H9 (cell line): ENCODE measurements around the gene CCDC81. TPM values are rescaled to one million over a fixed set of nuclear protein-coding genes. Genes with fewer than 3 reads are reported as not detected.

ENCODE experiments used
- DNase-seq: peaks from one replicate; pipeline ENCODE4 v3.0.0-alpha.2; 2017
- H2AFZ ChIP-seq: one replicate; pipeline ENCODE4 v1.6.1; 2013; ENCODE audit warnings: mild to moderate bottlenecking, low read length, control low read depth, moderate library complexity
- H2AK5ac ChIP-seq: 2 replicates; pipeline ENCODE4 v1.6.1; 2013; ENCODE audit warnings: low read length, control low read depth, mixed read lengths; ENCODE audit not compliant: insufficient read length
- H2BK120ac ChIP-seq: one replicate; pipeline ENCODE4 v1.6.1; 2013; ENCODE audit warnings: low read depth, mild to moderate bottlenecking, low read length, control low read depth, inconsistent platforms; ENCODE audit not compliant: poor library complexity, severe bottlenecking
- H2BK12ac ChIP-seq: 2 replicates; pipeline ENCODE4 v1.6.1; 2013; ENCODE audit warnings: low read length, control low read depth, mixed read lengths, low read depth; ENCODE audit not compliant: insufficient read length
- H2BK15ac ChIP-seq: 2 replicates; pipeline ENCODE4 v1.6.1; 2013; ENCODE audit warnings: low read depth, low read length, control low read depth
- H2BK20ac ChIP-seq: one replicate; pipeline ENCODE4 v1.6.1; 2013; ENCODE audit warnings: low read depth, mild to moderate bottlenecking, low read length, control low read depth, inconsistent platforms; ENCODE audit not compliant: poor library complexity, severe bottlenecking
- H2BK5ac ChIP-seq: 2 replicates; pipeline ENCODE4 v1.6.1; 2013; ENCODE audit warnings: low read length, control low read depth, mixed read lengths; ENCODE audit not compliant: insufficient read length
- H3K14ac ChIP-seq: 2 replicates; pipeline ENCODE4 v1.6.1; 2013; ENCODE audit warnings: low read length, control low read depth; ENCODE audit not compliant: insufficient read depth
- H3K18ac ChIP-seq: 2 replicates; pipeline ENCODE4 v1.6.1; 2013; ENCODE audit warnings: low read depth, mild to moderate bottlenecking, mixed read lengths, low read length, control low read depth; ENCODE audit not compliant: insufficient read length
- H3K23ac ChIP-seq: 2 replicates; pipeline ENCODE4 v1.6.1; 2013; ENCODE audit warnings: low read length, control low read depth, mixed read lengths, low read depth; ENCODE audit not compliant: insufficient read length
- H3K23me2 ChIP-seq: 2 replicates; pipeline ENCODE4 v1.6.1; 2013; ENCODE audit warnings: low read depth, mild to moderate bottlenecking, mixed read lengths, low read length, control low read depth; ENCODE audit not compliant: insufficient read length, poor library complexity, severe bottlenecking
- H3K27ac ChIP-seq: 2 replicates; pipeline ENCODE4 v1.5.1; 2013; ENCODE audit warnings: low read length, control low read depth, mixed read lengths, low read depth; ENCODE audit not compliant: insufficient read length
- H3K27me3 ChIP-seq: 2 replicates; pipeline ENCODE4 v1.6.1; 2013; ENCODE audit warnings: low read length, control low read depth, inconsistent platforms; ENCODE audit not compliant: insufficient read depth
- H3K4ac ChIP-seq: 2 replicates; pipeline ENCODE4 v1.6.1; 2013; ENCODE audit warnings: low read depth, mild to moderate bottlenecking, control low read depth, inconsistent platforms, low read length, moderate library complexity
- H3K4me1 ChIP-seq: 2 replicates; pipeline ENCODE4 v1.6.1; 2013; ENCODE audit warnings: low read length, control low read depth, inconsistent platforms; ENCODE audit not compliant: insufficient read depth
- H3K4me2 ChIP-seq: 2 replicates; pipeline ENCODE4 v1.6.1; 2013; ENCODE audit warnings: low read length, control low read depth, mixed read lengths; ENCODE audit not compliant: insufficient read length, insufficient read depth
- H3K56ac ChIP-seq: 2 replicates; pipeline ENCODE4 v1.6.1; 2013; ENCODE audit warnings: low read depth, mild to moderate bottlenecking, mixed read lengths, low read length, control low read depth; ENCODE audit not compliant: insufficient read length
- H3K79me1 ChIP-seq: 2 replicates; pipeline ENCODE4 v1.6.1; 2013; ENCODE audit warnings: low read depth, mild to moderate bottlenecking, moderate library complexity, low read length, control low read depth, inconsistent platforms; ENCODE audit not compliant: insufficient read depth, poor library complexity, severe bottlenecking
- H3K79me2 ChIP-seq: 2 replicates; pipeline ENCODE4 v1.6.1; 2013; ENCODE audit warnings: low read length, control low read depth, inconsistent platforms; ENCODE audit not compliant: insufficient read depth
- H3K9ac ChIP-seq: 2 replicates; pipeline ENCODE4 v1.6.1; 2013; ENCODE audit warnings: low read length, control low read depth, mixed read lengths; ENCODE audit not compliant: insufficient read length; ENCODE audit errors: extremely low read depth
- H3K9me3 ChIP-seq: one replicate; pipeline ENCODE4 v1.6.1; 2013; ENCODE audit warnings: low read depth, low read length, inconsistent platforms; ENCODE audit not compliant: control insufficient read depth
- H3T11ph ChIP-seq: one replicate; pipeline ENCODE4 v1.6.1; 2013; ENCODE audit warnings: mild to moderate bottlenecking, low read length, control low read depth, inconsistent platforms
- H4K20me1 ChIP-seq: one replicate; pipeline ENCODE4 v1.6.1; 2013; ENCODE audit not compliant: control insufficient read depth, insufficient read length, insufficient read depth
- H4K5ac ChIP-seq: 2 replicates; pipeline ENCODE4 v1.6.1; 2013; ENCODE audit warnings: low read depth, mild to moderate bottlenecking, mixed read lengths, low read length, control low read depth; ENCODE audit not compliant: insufficient read length
- H4K8ac ChIP-seq: replicated peaks from 2 replicates; pipeline ENCODE4 v1.6.1; 2013; ENCODE audit warnings: low read length, control low read depth, mixed read lengths, low read depth; ENCODE audit not compliant: insufficient read length
- H4K91ac ChIP-seq: 2 replicates; pipeline ENCODE4 v1.6.1; 2013; ENCODE audit warnings: low read depth, mild to moderate bottlenecking, moderate library complexity, mixed read lengths, low read length, control low read depth; ENCODE audit not compliant: insufficient read length
- H3K27ac Mint-ChIP-seq, 3 experiments: 2 replicates in 2 of 3; 3 replicates in 1 of 3; pipeline ENCODE4 v1.8.0; 2020 to 2021; ENCODE audit warnings: mixed read lengths in 3 of 3, mild to moderate bottlenecking in 1 of 3, moderate library complexity in 1 of 3
- H3K27me3 Mint-ChIP-seq: 2 replicates; pipeline ENCODE4 v1.8.0; 2021; ENCODE audit warnings: low read depth, mild to moderate bottlenecking, moderate library complexity, mixed read lengths
- H3K36me3 Mint-ChIP-seq, 3 experiments: 2 replicates in 2 of 3; 3 replicates in 1 of 3; pipeline ENCODE4 v1.8.0; 2020 to 2021; ENCODE audit warnings: low read depth in 3 of 3, mixed read lengths in 3 of 3; ENCODE audit not compliant: insufficient read depth in 1 of 3
- H3K4me1 Mint-ChIP-seq, 2 experiments: 2 replicates each; pipeline ENCODE4 v1.8.0; 2020; ENCODE audit warnings: mixed read lengths in 2 of 2
- H3K4me3 Mint-ChIP-seq, 2 experiments: 2 replicates in 1 of 2; 3 replicates in 1 of 2; pipeline ENCODE4 v1.8.0; 2020 to 2021; ENCODE audit warnings: mild to moderate bottlenecking in 2 of 2, mixed read lengths in 2 of 2, moderate library complexity in 1 of 2
- H3K9me3 Mint-ChIP-seq, 2 experiments: 2 replicates in 1 of 2; 3 replicates in 1 of 2; pipeline ENCODE4 v1.8.0; 2020; ENCODE audit warnings: mild to moderate bottlenecking in 2 of 2, mixed read lengths in 2 of 2, moderate library complexity in 1 of 2
- total RNA-seq: library from RNA; stranded (reverse); gene quantifications from 2 replicates; pipeline ENCODE4 v1.2.1, GENCODE V29; 2021
- TF ChIP-seq, protein P1 (sequence below): fragments of 200-600 bp; sonication (generic); conservative IDR thresholded peaks from 3 replicates; pipeline ENCODE4 v1.8.0; 2021; ENCODE audit warnings: antibody characterized with exemption, mild to moderate bottlenecking

Gene CCDC81
- total RNA-seq, 1 experiment from 2014 or later = 0.52 TPM

DNA sequence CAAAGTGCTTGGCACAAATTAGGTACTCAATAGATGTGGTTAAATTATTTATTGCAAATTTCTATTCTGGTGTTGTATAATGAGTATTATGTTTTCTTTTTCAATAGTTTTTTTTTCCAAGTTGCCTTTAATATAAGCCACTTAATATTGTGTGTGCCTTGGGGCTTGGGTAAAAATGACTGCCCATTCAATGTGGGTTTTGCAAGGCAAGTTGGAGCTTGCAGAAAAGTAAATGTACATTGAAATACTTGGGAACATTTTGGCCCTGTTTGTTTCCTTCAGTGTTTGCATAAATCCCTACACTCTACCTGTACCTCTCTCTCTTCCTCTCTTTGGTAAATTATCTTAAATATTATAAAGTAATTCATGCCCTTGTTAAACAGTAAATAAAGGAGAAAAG is 2.1 kb upstream of the CCDC81 start:
- Histone ChIP-seq H4K20me1 (no peaks in the 10 kb centered on the region), H3K4me2 (no peak overlapping the region), H3K4me1 (no peaks in the 10 kb centered on the region), H3K56ac (no peak overlapping the region), H2AK5ac (no peak overlapping the region), H2BK120ac (no peak overlapping the region), H4K91ac (no peak overlapping the region), H2BK15ac (no peak overlapping the region), H3K79me1 (no peaks in the 10 kb centered on the region), H3K23me2 (no peaks in the 10 kb centered on the region), H3K9ac (no peak overlapping the region), H3K9me3 (no peaks in the 10 kb centered on the region), H2BK20ac (no peak overlapping the region), H4K8ac (no peak overlapping the region), H3K27me3 (no peaks in the 10 kb centered on the region), H2BK12ac (no peak overlapping the region), H2BK5ac (no peak overlapping the region), H3K18ac (no peak overlapping the region), H3K4ac (no peak overlapping the region), H3T11ph (no peak overlapping the region), H2AFZ (no peak overlapping the region), H3K14ac (no peak overlapping the region), H3K79me2 (no peaks in the 10 kb centered on the region), H4K5ac (no peak overlapping the region), H3K27ac (no peak overlapping the region), H3K23ac (no peak overlapping the region)
- DNase-seq = no peak
- Mint-ChIP-seq H3K4me3 (no peak overlapping the region), H3K27me3 (no peaks in the 10 kb centered on the region), H3K9me3 (peaks cover 0 to 10% of the 10 kb centered on the region in 2 experiments; a peak in 2 of 5 replicates), H3K4me1 (peaks cover 9 to 13% of the 10 kb centered on the region in 2 experiments), H3K27ac (no peak overlapping the region), H3K36me3 (peaks cover 0 to 8% (median 8%) of the 10 kb centered on the region in 3 experiments; a peak in 3 of 7 replicates)
- TF ChIP-seq, protein P1, sequence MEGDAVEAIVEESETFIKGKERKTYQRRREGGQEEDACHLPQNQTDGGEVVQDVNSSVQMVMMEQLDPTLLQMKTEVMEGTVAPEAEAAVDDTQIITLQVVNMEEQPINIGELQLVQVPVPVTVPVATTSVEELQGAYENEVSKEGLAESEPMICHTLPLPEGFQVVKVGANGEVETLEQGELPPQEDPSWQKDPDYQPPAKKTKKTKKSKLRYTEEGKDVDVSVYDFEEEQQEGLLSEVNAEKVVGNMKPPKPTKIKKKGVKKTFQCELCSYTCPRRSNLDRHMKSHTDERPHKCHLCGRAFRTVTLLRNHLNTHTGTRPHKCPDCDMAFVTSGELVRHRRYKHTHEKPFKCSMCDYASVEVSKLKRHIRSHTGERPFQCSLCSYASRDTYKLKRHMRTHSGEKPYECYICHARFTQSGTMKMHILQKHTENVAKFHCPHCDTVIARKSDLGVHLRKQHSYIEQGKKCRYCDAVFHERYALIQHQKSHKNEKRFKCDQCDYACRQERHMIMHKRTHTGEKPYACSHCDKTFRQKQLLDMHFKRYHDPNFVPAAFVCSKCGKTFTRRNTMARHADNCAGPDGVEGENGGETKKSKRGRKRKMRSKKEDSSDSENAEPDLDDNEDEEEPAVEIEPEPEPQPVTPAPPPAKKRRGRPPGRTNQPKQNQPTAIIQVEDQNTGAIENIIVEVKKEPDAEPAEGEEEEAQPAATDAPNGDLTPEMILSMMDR = no peak
